ENCODE measurements around the gene AUTS2. TPM values are rescaled to one million over a fixed set of nuclear protein-coding genes. Genes with fewer than 3 reads are reported as not detected.

Gene AUTS2
- total RNA-seq, 4 donors from 2014 or later: 29.8 to 114 (median 59.4) TPM

- Histone ChIP-seq H3K4me1 (peaks cover 0 to 3% (median 0%) of the 10 kb centered on the region in 4 donors), H3K27me3 (no peaks in the 10 kb centered on the region), H3K27ac (no peak overlapping the region), H3K9me3 (no peaks in the 10 kb centered on the region), H3K36me3 (no peaks in the 10 kb centered on the region), H3K4me3 (no peak overlapping the region)
- 68 to 69% methylated on average over 5 of the region's 5 CpGs for WGBS, 2 donors (ENCODE audit: low coverage in 1 of 2)
- TF ChIP-seq, protein P1, sequence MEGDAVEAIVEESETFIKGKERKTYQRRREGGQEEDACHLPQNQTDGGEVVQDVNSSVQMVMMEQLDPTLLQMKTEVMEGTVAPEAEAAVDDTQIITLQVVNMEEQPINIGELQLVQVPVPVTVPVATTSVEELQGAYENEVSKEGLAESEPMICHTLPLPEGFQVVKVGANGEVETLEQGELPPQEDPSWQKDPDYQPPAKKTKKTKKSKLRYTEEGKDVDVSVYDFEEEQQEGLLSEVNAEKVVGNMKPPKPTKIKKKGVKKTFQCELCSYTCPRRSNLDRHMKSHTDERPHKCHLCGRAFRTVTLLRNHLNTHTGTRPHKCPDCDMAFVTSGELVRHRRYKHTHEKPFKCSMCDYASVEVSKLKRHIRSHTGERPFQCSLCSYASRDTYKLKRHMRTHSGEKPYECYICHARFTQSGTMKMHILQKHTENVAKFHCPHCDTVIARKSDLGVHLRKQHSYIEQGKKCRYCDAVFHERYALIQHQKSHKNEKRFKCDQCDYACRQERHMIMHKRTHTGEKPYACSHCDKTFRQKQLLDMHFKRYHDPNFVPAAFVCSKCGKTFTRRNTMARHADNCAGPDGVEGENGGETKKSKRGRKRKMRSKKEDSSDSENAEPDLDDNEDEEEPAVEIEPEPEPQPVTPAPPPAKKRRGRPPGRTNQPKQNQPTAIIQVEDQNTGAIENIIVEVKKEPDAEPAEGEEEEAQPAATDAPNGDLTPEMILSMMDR (IDR thresholded peaks at IDR 0.05): no peak
- TF ChIP-seq EP300 (IDR thresholded peaks at IDR 0.05; ENCODE audit: low read depth) (no peak), POLR2AphosphoS5 (IDR thresholded peaks at IDR 0.05) (no peak), POLR2A (IDR thresholded peaks at IDR 0.05) (no peak)
- DNase-seq: no peak
- in situ Hi-C loops (cut with MboI; ENCODE audit: low pct_ligation_motif_present in 1 of 4, low pct_unique_long_range_greater_than_20kb in 1 of 4, low sequenced_read_pairs in 3 of 4): no loop called here
- intact Hi-C loops (cut with DNase I; ENCODE audit: low total_unique reads): no loop called here
Observed at GRCh38 chr7:69663911-69664832, 65.9 kb downstream of the AUTS2 start.

GRCh38 chr7:69665369-69665768 lies 67.1 kb downstream of the AUTS2 start:
- in situ Hi-C loops (cut with MboI; ENCODE audit: low pct_ligation_motif_present in 1 of 4, low pct_unique_long_range_greater_than_20kb in 1 of 4, low sequenced_read_pairs in 3 of 4) (no loop called here), intact Hi-C loops (cut with DNase I; ENCODE audit: low total_unique reads) (no loop called here)
- TF ChIP-seq, protein P1 (IDR thresholded peaks at IDR 0.05): no peak
- TF ChIP-seq EP300 (IDR thresholded peaks at IDR 0.05; ENCODE audit: low read depth) (no peak), POLR2A (IDR thresholded peaks at IDR 0.05) (no peak)
- no peak overlapping the region for H3K4me3 ChIP-seq
- H3K27ac ChIP-seq: no peak overlapping the region
- no peaks in the 10 kb centered on the region for H3K27me3 ChIP-seq
- H3K36me3 ChIP-seq: no peaks in the 10 kb centered on the region
- no peak for DNase-seq
- H3K9me3 ChIP-seq: no peaks in the 10 kb centered on the region
- peaks cover 0 to 4% (median 0%) of the 10 kb centered on the region in 4 donors for H3K4me1 ChIP-seq
- WGBS, 2 donors (ENCODE audit: low coverage in 1 of 2): 38 to 67% methylated on average over 2 of the region's 2 CpGs

DNA sequence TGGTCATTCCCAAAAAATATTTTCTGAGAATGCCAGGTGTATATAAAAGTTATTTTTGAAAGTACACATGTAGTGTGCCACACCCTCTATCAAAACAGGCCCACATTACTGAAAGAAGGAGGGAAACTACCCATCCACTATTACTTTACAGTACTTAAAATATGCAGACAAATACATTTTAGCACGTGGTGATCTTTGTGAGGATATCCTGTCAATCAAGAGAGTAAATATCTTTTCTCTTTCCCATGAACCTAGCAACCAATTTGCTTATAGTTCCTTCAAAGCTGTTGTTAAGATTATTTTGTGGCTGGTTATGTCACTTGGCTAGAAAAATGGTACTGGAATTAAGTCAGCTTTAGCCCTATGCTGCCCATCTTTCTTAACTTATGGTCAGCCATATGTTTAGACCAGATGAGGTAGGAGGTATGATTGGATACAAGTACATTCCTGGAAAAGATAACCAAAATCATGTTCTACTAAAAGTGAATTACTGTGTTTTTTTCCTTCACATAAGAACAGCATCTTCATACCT lies 70.1 kb downstream of the AUTS2 start:
- Histone ChIP-seq H3K36me3 (no peaks in the 10 kb centered on the region), H3K27ac (no peak overlapping the region), H3K9me3 (no peaks in the 10 kb centered on the region), H3K4me1 (peaks cover 0 to 11% (median 0%) of the 10 kb centered on the region in 4 donors), H3K27me3 (no peaks in the 10 kb centered on the region), H3K4me3 (no peak overlapping the region)
- intact Hi-C loops (cut with DNase I; ENCODE audit: low total_unique reads): no loop called here
- in situ Hi-C loops (cut with MboI; ENCODE audit: low pct_ligation_motif_present in 1 of 4, low pct_unique_long_range_greater_than_20kb in 1 of 4, low sequenced_read_pairs in 3 of 4): no loop called here
- no peak for DNase-seq
- 10 to 12% methylated on average over 1 of the region's 1 CpG for WGBS, 2 donors (ENCODE audit: low coverage in 1 of 2)
- TF ChIP-seq POLR2AphosphoS5 (IDR thresholded peaks at IDR 0.05): no peak
- no peak for TF ChIP-seq EP300 (IDR thresholded peaks at IDR 0.05; ENCODE audit: low read depth)
- TF ChIP-seq POLR2A (IDR thresholded peaks at IDR 0.05): no peak
- TF ChIP-seq, protein P1 (IDR thresholded peaks at IDR 0.05): no peak

DNA sequence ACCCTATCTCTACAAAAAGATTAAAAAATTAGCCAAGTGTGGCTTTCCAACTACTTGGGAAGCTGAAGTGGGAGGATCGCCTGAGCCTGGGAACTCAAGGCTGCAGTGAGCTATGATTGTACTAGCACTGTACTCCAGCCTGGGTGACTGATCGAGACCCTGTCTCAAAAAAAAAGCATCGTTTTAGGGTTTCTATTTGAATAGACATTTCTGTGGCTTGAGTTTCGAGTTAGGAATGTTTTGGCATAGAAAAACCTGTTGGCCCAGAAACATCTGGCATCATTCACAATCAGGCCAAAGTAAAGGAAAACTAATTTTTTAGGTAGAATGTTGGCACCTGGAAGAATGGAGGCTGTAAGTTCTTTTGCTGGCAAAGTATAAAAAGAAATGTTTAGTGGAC lies 72.4 kb downstream of the AUTS2 start:
- DNase-seq: no peak
- no peaks in the 10 kb centered on the region for H3K36me3 ChIP-seq
- no peaks in the 10 kb centered on the region for H3K9me3 ChIP-seq
- no peak for TF ChIP-seq EP300 (IDR thresholded peaks at IDR 0.05; ENCODE audit: low read depth)
- TF ChIP-seq, protein P1 (IDR thresholded peaks at IDR 0.05): no peak
- TF ChIP-seq POLR2AphosphoS5 (IDR thresholded peaks at IDR 0.05): no peak
- no peak for TF ChIP-seq POLR2A (IDR thresholded peaks at IDR 0.05)
- no peak overlapping the region for H3K4me3 ChIP-seq
- peaks cover 0 to 11% (median 0%) of the 10 kb centered on the region in 4 donors for H3K4me1 ChIP-seq
- in situ Hi-C loops (cut with MboI; ENCODE audit: low pct_ligation_motif_present in 1 of 4, low pct_unique_long_range_greater_than_20kb in 1 of 4, low sequenced_read_pairs in 3 of 4): no loop called here
- intact Hi-C loops (cut with DNase I; ENCODE audit: low total_unique reads): no loop called here
- 24 to 48% methylated on average over 2 to 4 of the region's 4 CpGs for WGBS, 2 donors (ENCODE audit: low coverage in 1 of 2)
- H3K27me3 ChIP-seq: no peaks in the 10 kb centered on the region
- H3K27ac ChIP-seq: no peak overlapping the region
